PC-3 (cell line): ENCODE measurements around the gene PCDH15.

ENCODE experiments used
- CTCF ChIP-seq: fragments of 300-600 bp; sonication (generic); conservative IDR thresholded peaks from 2 replicates; pipeline ENCODE4 v1.5.1; 2017; ENCODE audit warnings: antibody characterized with exemption, low read depth, mild to moderate bottlenecking, low read length
- EZH2 ChIP-seq: fragments of 300-600 bp; sonication (generic); IDR thresholded peaks from one replicate; pipeline ENCODE4 v1.6.1; 2017; ENCODE audit warnings: antibody characterized with exemption, mild to moderate bottlenecking, low read length; ENCODE audit not compliant: unreplicated experiment
- EZH2phosphoT487 ChIP-seq: fragments of 300-600 bp; sonication (generic); IDR thresholded peaks from 2 replicates; pipeline ENCODE4 v1.6.1; 2018; ENCODE audit warnings: mild to moderate bottlenecking, antibody characterized with exemption, low read length, borderline replicate concordance

DNA sequence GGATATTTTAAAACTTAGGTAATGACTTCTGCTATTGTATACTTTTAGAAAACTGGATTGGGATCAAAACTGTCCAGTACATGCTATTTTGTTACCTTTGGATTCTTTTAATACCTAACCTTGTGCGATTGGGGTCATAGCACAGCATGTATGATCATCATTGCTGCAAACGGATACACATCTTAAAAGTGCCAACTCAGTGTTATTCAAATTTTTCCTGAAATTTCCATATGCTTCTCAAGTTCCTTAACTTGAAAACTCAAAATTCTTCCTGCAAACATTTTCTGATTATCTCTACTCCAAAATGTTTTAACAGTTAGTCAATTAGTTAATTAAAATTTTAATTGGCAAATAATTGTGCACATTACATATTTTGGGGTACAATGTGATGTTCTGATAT, 147.5 kb downstream of the PCDH15 start:
- TF ChIP-seq CTCF (no peak), EZH2 (no peak), EZH2phosphoT487 (no peak)
